NCI-H69 (cell line): ENCODE measurements around the gene ZNF831.

Experiments used
- DNase-seq: peaks from one replicate; lab custom pipeline; 2025; lab: John Stamatoyannopoulos, UW

The ZNF831 gene

GRCh38 chr20:59179988-59180387 is 16.4 kb downstream of the ZNF831 start:
- DNase-seq, result no peak

- no peak for DNase-seq
Observed at GRCh38 chr20:59181936-59182335, 18.3 kb downstream of the ZNF831 start.

- DNase-seq, result no peak
Observed at GRCh38 chr20:59182401-59183044, 18.9 kb downstream of the ZNF831 start.

- DNase-seq, result no peak
Observed at GRCh38 chr20:59183751-59184150, 20.1 kb downstream of the ZNF831 start.

GRCh38 chr20:59184880-59185447 is 21.3 kb downstream of the ZNF831 start:
- DNase-seq, result no peak

- DNase-seq, result no peak
Observed at GRCh38 chr20:59185809-59186208, 22.2 kb downstream of the ZNF831 start.

GRCh38 chr20:59190466-59190865 is 26.8 kb downstream of the ZNF831 start:
- DNase-seq, result no peak

GRCh38 chr20:59191036-59191755 is 27.6 kb downstream of the ZNF831 start:
- no peak for DNase-seq

- no peak for DNase-seq
Observed at GRCh38 chr20:59191756-59192532, 28.3 kb downstream of the ZNF831 start.

- DNase-seq, result no peak
Observed at GRCh38 chr20:59192533-59192896, 28.9 kb downstream of the ZNF831 start.

- no peak for DNase-seq
Observed at GRCh38 chr20:59193325-59193724, 29.7 kb downstream of the ZNF831 start.

- DNase-seq, result no peak
Observed at GRCh38 chr20:59194023-59194935, 30.7 kb downstream of the ZNF831 start.

- DNase-seq, result no peak
Observed at GRCh38 chr20:59195316-59195993, 31.8 kb downstream of the ZNF831 start.

- no peak for DNase-seq
Observed at GRCh38 chr20:59204165-59204894, 40.7 kb downstream of the ZNF831 start.

- no peak for DNase-seq
Observed at GRCh38 chr20:59205044-59205443, 41.4 kb downstream of the ZNF831 start.

GRCh38 chr20:59207235-59207634 is 43.6 kb downstream of the ZNF831 start:
- DNase-seq, result no peak

- peak; percentile 80 for DNase-seq
Observed at GRCh38 chr20:59207742-59208357, 44.2 kb downstream of the ZNF831 start.

- DNase-seq, result no peak
Observed at GRCh38 chr20:59210186-59210585, 46.6 kb downstream of the ZNF831 start.

- no peak for DNase-seq
Observed at GRCh38 chr20:59211208-59211765, 47.7 kb downstream of the ZNF831 start.

GRCh38 chr20:59214073-59214472 is 50.5 kb downstream of the ZNF831 start:
- DNase-seq, result no peak
